H1 (cell line): ENCODE measurements around the gene ZNF408.

Source experiments
- CREB1 ChIP-seq: IDR thresholded peaks from 2 replicates; pipeline ENCODE4 v1.6.1; 2012; ENCODE audit warnings: inconsistent platforms
- TAF1 ChIP-seq: IDR thresholded peaks from 2 replicates; pipeline ENCODE4 v1.6.1; 2011; ENCODE audit warnings: mild to moderate bottlenecking, low read depth, low read length

DNA sequence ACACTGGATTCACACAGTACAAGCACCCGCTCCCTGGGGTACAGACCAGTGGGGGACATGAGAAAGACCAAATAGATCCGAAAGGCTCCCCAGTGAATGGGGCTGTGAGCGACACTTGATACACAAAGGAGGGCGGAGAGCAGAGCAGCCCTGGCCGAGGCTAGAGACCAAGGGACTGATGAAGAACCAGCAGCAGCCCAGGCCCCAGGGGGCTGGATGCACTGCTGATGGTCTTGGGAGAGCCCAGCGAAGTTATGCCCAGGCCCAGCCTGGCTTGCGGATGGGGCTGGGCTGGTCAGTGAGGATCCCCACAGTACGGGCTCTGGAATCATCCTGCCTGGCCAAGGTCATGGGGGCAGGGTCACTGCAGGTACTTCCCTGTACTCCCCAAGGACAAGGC lies 23.7 kb upstream of the ZNF408 start:
- TF ChIP-seq CREB1 (no peak), TAF1 (no peak)
